OCI-LY1 (cell line): ENCODE results near the gene CARD14.

Source experiments
- CTCF ChIP-seq: fragments of 200-600 bp; sonication (generic), shearing (Covaris generic); IDR thresholded peaks from 2 replicates; pipeline ENCODE4 v1.5.1; 2017; ENCODE audit warnings: mild to moderate bottlenecking, antibody characterized with exemption, low read length, moderate library complexity, mixed read lengths
- EZH2 ChIP-seq: fragments of 200-600 bp; sonication (generic), shearing (Covaris generic); IDR thresholded peaks from 2 replicates; pipeline ENCODE4 v1.8.0; 2017; ENCODE audit warnings: borderline replicate concordance, mixed run types, mild to moderate bottlenecking, antibody characterized with exemption, low read length, moderate library complexity, mixed read lengths

DNA sequence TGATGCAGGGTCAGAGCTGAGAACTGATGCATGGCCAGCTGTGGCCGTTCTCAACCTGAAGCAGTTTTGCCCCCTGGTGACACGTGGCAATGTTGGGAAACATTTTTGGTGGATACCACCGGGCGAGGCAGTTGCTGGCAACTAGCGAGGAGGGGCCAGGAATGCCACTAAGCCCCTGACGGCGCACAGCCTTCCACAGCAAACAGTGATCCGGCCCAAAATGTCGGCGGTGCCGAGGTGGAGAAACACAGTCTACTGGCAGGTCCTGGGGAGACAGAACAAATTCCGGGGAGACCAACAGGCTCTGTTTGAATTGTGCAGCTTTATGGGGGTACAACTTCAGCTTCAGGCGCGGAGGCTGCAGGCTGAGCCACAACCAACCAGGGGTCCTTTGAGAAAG lies 58.6 kb downstream of the CARD14 start:
- TF ChIP-seq CTCF, result no peak
- no peak for TF ChIP-seq EZH2
